ENCODE results near the gene RNF220. TPM values are rescaled to one million over a fixed set of nuclear protein-coding genes. Genes with fewer than 3 reads are reported as not detected.
A peak's percentile ranks its signal among the peaks of the same experiment; 100 is the strongest.

Gene RNF220
- total and polyA plus RNA-seq, 2 of the 13 experiments (the other 11 are each of a cell fraction or from before 2014, with no cell fraction given) = 48.2 to 72.1 TPM

- TF ChIP-seq, protein P1, sequence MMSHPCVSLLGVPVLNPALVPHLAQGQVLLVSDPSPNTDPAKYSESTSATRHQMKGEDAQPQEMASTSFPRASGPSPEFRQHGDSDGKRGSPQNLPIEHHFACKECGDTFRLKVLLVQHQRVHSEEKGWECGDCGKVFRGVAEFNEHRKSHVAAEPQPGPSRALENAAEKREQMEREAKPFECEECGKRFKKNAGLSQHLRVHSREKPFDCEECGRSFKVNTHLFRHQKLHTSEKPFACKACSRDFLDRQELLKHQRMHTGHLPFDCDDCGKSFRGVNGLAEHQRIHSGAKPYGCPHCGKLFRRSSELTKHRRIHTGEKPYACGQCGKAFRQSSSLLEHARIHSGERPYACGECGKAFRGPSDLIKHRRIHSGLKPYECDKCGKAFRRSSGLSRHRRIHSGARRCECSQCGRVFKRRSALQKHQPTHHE (CRISPR knock-in tag; IDR thresholded peaks at IDR 0.05; ENCODE audit: borderline replicate concordance) = no peak
- TF ChIP-seq, protein P2, sequence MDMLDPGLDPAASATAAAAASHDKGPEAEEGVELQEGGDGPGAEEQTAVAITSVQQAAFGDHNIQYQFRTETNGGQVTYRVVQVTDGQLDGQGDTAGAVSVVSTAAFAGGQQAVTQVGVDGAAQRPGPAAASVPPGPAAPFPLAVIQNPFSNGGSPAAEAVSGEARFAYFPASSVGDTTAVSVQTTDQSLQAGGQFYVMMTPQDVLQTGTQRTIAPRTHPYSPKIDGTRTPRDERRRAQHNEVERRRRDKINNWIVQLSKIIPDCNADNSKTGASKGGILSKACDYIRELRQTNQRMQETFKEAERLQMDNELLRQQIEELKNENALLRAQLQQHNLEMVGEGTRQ (IDR thresholded peaks at IDR 0.05; ENCODE audit: low read depth, low read length) = no peak
- TF ChIP-seq, protein P2 (CRISPR knock-in tag; IDR thresholded peaks at IDR 0.05; ENCODE audit: borderline replicate concordance) = no peak
- no peak for TF ChIP-seq ATF7-NPFF (CRISPR knock-in tag; IDR thresholded peaks at IDR 0.05; ENCODE audit: low read depth)
- TF ChIP-seq ZNF232 (CRISPR knock-in tag; IDR thresholded peaks at IDR 0.05; ENCODE audit: borderline replicate concordance) = no peak
- TF ChIP-seq EZH2 (conservative IDR thresholded peaks at IDR 0.05; ENCODE audit: low read depth, low read length) = no peak
- TF ChIP-seq ISL2 (CRISPR knock-in tag; IDR thresholded peaks at IDR 0.05) = 0 out of 2 replicates have a peak, but pooled peaks have one; percentile 30
- no peak for TF ChIP-seq ZNF431 (CRISPR knock-in tag; IDR thresholded peaks at IDR 0.05; ENCODE audit: borderline replicate concordance, low read depth)
- TF ChIP-seq, protein P3, sequence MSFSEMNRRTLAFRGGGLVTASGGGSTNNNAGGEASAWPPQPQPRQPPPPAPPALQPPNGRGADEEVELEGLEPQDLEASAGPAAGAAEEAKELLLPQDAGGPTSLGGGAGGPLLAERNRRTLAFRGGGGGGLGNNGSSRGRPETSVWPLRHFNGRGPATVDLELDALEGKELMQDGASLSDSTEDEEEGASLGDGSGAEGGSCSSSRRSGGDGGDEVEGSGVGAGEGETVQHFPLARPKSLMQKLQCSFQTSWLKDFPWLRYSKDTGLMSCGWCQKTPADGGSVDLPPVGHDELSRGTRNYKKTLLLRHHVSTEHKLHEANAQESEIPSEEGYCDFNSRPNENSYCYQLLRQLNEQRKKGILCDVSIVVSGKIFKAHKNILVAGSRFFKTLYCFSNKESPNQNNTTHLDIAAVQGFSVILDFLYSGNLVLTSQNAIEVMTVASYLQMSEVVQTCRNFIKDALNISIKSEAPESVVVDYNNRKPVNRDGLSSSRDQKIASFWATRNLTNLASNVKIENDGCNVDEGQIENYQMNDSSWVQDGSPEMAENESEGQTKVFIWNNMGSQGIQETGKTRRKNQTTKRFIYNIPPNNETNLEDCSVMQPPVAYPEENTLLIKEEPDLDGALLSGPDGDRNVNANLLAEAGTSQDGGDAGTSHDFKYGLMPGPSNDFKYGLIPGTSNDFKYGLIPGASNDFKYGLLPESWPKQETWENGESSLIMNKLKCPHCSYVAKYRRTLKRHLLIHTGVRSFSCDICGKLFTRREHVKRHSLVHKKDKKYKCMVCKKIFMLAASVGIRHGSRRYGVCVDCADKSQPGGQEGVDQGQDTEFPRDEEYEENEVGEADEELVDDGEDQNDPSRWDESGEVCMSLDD (CRISPR knock-in tag; IDR thresholded peaks at IDR 0.05; ENCODE audit: borderline replicate concordance) = no peak
- TF ChIP-seq HNRNPK (IDR thresholded peaks at IDR 0.05; ENCODE audit: low read depth, low read length, poor library complexity, severe bottlenecking) = no peak
- TF ChIP-seq HOXD1 (CRISPR knock-in tag; IDR thresholded peaks at IDR 0.05) = no peak
- no peak for TF ChIP-seq KDM5B (CRISPR knock-in tag; IDR thresholded peaks at IDR 0.05; ENCODE audit: borderline replicate concordance)
- no peak for TF ChIP-seq KDM2A (CRISPR knock-in tag; IDR thresholded peaks at IDR 0.05; ENCODE audit: borderline replicate concordance, low read depth)
- TF ChIP-seq HES4 (CRISPR knock-in tag; IDR thresholded peaks at IDR 0.05; ENCODE audit: borderline replicate concordance) = no peak
- TF ChIP-seq ZFP90 (CRISPR knock-in tag; IDR thresholded peaks at IDR 0.05; ENCODE audit: borderline replicate concordance) = no peak
- TF ChIP-seq ZBTB1 (CRISPR knock-in tag; IDR thresholded peaks at IDR 0.05; ENCODE audit: borderline replicate concordance) = no peak
- TF ChIP-seq HDAC1 (CRISPR knock-in tag; IDR thresholded peaks at IDR 0.05) = no peak
- TF ChIP-seq, protein P4, sequence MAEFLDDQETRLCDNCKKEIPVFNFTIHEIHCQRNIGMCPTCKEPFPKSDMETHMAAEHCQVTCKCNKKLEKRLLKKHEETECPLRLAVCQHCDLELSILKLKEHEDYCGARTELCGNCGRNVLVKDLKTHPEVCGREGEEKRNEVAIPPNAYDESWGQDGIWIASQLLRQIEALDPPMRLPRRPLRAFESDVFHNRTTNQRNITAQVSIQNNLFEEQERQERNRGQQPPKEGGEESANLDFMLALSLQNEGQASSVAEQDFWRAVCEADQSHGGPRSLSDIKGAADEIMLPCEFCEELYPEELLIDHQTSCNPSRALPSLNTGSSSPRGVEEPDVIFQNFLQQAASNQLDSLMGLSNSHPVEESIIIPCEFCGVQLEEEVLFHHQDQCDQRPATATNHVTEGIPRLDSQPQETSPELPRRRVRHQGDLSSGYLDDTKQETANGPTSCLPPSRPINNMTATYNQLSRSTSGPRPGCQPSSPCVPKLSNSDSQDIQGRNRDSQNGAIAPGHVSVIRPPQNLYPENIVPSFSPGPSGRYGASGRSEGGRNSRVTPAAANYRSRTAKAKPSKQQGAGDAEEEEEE (CRISPR knock-in tag; IDR thresholded peaks at IDR 0.05; ENCODE audit: borderline replicate concordance) = no peak
- TF ChIP-seq HMG20B (CRISPR knock-in tag; conservative IDR thresholded peaks at IDR 0.05) = 0 out of 2 replicates have a peak, but pooled peaks have one; percentile 35
- TF ChIP-seq ZFP37 (CRISPR knock-in tag; IDR thresholded peaks at IDR 0.05; ENCODE audit: borderline replicate concordance) = no peak
- TF ChIP-seq ZNF326 (CRISPR knock-in tag; IDR thresholded peaks at IDR 0.05; ENCODE audit: borderline replicate concordance) = no peak
- TF ChIP-seq ZFP82 (CRISPR knock-in tag; IDR thresholded peaks at IDR 0.05; ENCODE audit: borderline replicate concordance) = no peak
Measured at GRCh38 chr1:44677201-44677766, 272.2 kb downstream of the RNF220 start (continued).
